OCI-M2 (cell line): ENCODE results near the gene FRAS1.
"Not testable (repeated sequence)": the region's sequence is repeated elsewhere in the genome, so short reads cannot be mapped to it uniquely, and the experiment has no call there.

Experiments used
- DNase-seq: peaks from one replicate; lab custom pipeline; 2025; ENCODE audit not compliant: unreplicated experiment; lab: John Stamatoyannopoulos, UW

FRAS1 gene

GRCh38 chr4:78534286-78534955 is 477.3 kb downstream of the FRAS1 start:
- DNase-seq, result no peak

- no peak for DNase-seq
Observed at GRCh38 chr4:78542373-78542772, 485.2 kb downstream of the FRAS1 start.

GRCh38 chr4:78543424-78544125 is 486.5 kb downstream of the FRAS1 start:
- DNase-seq, result no peak

GRCh38 chr4:78544678-78545077 is 487.6 kb downstream of the FRAS1 start:
- no peak for DNase-seq

- DNase-seq, result no peak
Observed at GRCh38 chr4:78545275-78546246, 488.4 kb downstream of the FRAS1 start.

- not testable (repeated sequence) for DNase-seq
Observed at GRCh38 chr4:78547899-78548298, 490.8 kb downstream of the FRAS1 start.

GRCh38 chr4:78548889-78549288 is 491.8 kb downstream of the FRAS1 start:
- DNase-seq, result not testable (repeated sequence)

GRCh38 chr4:78551420-78552351 is 494.6 kb downstream of the FRAS1 start, which contains the start of gene ANXA3:
TSS of gene ANXA3 (plus strand) at chr4:78551770. CDS start at chr4:78554474, 2,704 bp downstream.
- no peak for DNase-seq

GRCh38 chr4:78552389-78553042 is 495.4 kb downstream of the FRAS1 start:
- DNase-seq, result no peak

GRCh38 chr4:78553043-78553396 is 495.9 kb downstream of the FRAS1 start:
- DNase-seq, result no peak

GRCh38 chr4:78553529-78554060 is 496.5 kb downstream of the FRAS1 start:
- DNase-seq, result no peak

GRCh38 chr4:78556665-78557064 is 499.5 kb downstream of the FRAS1 start:
- DNase-seq, result no peak

- no peak for DNase-seq
Observed at GRCh38 chr4:78557841-78558240, 500.7 kb downstream of the FRAS1 start.

- no peak for DNase-seq
Observed at GRCh38 chr4:78558410-78558809, 501.3 kb downstream of the FRAS1 start.

- DNase-seq, result no peak
Observed at GRCh38 chr4:78560296-78560963, 503.3 kb downstream of the FRAS1 start.

- DNase-seq, result no peak
Observed at GRCh38 chr4:78561677-78562076, 504.6 kb downstream of the FRAS1 start.

GRCh38 chr4:78562687-78563086 is 505.6 kb downstream of the FRAS1 start:
- no peak for DNase-seq

- DNase-seq, result no peak
Observed at GRCh38 chr4:78565971-78566372, 508.8 kb downstream of the FRAS1 start.
